Measurements from ENCODE around the gene SPTBN5. TPM values are rescaled to one million over a fixed set of nuclear protein-coding genes. Genes with fewer than 3 reads are reported as not detected.

Gene SPTBN5
- total and polyA plus RNA-seq, 2 donors (not counting 1 experiment from before 2014, with no cell fraction given), result 0.55 to 1.4 TPM

DNA sequence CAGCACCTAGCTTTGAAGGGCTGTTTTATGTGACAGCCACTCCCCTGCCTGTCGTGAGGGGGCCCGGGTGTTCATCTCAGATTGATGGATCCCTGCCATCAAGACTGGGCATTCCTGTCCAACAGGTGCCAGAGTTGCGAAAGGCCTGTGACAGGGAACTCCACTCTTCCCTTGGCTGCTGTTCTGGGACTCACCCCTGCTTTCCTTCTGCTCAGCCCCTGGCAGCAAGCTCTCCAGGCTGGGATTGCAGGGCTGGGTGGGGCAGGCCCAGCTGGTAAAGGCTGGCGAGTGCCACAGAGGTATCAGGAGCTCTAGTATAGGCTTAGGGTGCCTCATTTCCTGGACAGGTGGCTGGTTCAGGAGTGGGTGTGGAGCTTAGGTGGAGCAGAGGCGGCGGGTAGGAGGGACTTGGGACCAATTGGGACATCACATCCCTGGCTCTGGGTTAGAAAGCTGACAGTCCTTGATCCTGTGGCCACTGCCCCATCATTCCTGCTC is 55.4 kb downstream of the SPTBN5 start, which contains the start of gene PLA2G4B:
Gene PLA2G4B, plus strand, starts transcription at position 448 of the 498 bp plus-strand sequence. CDS start 67 bp downstream, outside the sequence.
- Mint-ChIP-seq H3K27me3 (no peaks in the 10 kb centered on the region), H3K9me3 (ENCODE audit: insufficient read depth) (no peaks in the 10 kb centered on the region), H3K4me1 (no peaks in the 10 kb centered on the region), H3K4me3 (no peak within 1 kb of the TSS), H3K27ac (no peak within 1 kb of the TSS)
- no peak within 1 kb of the TSS for H3K27ac ChIP-seq (ENCODE audit: low read length in 2 of 2)
- no peaks in the 10 kb centered on the region for H3K4me1 ChIP-seq (ENCODE audit: control insufficient read depth in 2 of 2, insufficient read depth in 2 of 2, low read length in 2 of 2)
- peaks cover 12% of the 10 kb centered on the region for H3K79me2 ChIP-seq (ENCODE audit: control insufficient read depth, insufficient read depth, low read length)
- no peak within 1 kb of the TSS for H3K9ac ChIP-seq (ENCODE audit: low read length)
- intact Hi-C loops (cut with micrococcal nuclease), result no loop called here
- no peaks in the 10 kb centered on the region for H3K27me3 ChIP-seq (replicated peaks in 1 of 4; ENCODE audit: control extremely low read depth in 1 of 4, control insufficient read depth in 3 of 4, insufficient read depth in 4 of 4, low read length in 3 of 4)
- no peak within 1 kb of the TSS for H2AFZ ChIP-seq (ENCODE audit: insufficient read depth, low read depth, low read length, poor library complexity, severe bottlenecking)
- ChIA-PET POLR2A (no interaction called here), CTCF (no interaction called here)
- TF ChIP-seq EZH2 (IDR thresholded peaks at IDR 0.05; ENCODE audit: borderline replicate concordance, insufficient read depth, low read depth, low read length, poor library complexity, severe bottlenecking), result no peak
- TF ChIP-seq, protein P1, sequence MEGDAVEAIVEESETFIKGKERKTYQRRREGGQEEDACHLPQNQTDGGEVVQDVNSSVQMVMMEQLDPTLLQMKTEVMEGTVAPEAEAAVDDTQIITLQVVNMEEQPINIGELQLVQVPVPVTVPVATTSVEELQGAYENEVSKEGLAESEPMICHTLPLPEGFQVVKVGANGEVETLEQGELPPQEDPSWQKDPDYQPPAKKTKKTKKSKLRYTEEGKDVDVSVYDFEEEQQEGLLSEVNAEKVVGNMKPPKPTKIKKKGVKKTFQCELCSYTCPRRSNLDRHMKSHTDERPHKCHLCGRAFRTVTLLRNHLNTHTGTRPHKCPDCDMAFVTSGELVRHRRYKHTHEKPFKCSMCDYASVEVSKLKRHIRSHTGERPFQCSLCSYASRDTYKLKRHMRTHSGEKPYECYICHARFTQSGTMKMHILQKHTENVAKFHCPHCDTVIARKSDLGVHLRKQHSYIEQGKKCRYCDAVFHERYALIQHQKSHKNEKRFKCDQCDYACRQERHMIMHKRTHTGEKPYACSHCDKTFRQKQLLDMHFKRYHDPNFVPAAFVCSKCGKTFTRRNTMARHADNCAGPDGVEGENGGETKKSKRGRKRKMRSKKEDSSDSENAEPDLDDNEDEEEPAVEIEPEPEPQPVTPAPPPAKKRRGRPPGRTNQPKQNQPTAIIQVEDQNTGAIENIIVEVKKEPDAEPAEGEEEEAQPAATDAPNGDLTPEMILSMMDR (IDR thresholded peaks at IDR 0.05), result no peak
- ATAC-seq (ENCODE audit: low read depth) (no peak), DNase-seq (no peak)
- no peak within 1 kb of the TSS for H3K4me3 ChIP-seq (ENCODE audit: control extremely low read depth in 1 of 5, extremely low read depth in 1 of 5, insufficient read depth in 1 of 5, low read depth in 2 of 5, low read length in 4 of 5)
- H3K36me3 ChIP-seq (replicated peaks in 1 of 2; ENCODE audit: control extremely low read depth in 1 of 2, control insufficient read depth in 1 of 2, extremely low read depth in 1 of 2, insufficient read depth in 2 of 2, low read length in 1 of 2), result peaks cover 0 to 9% of the 10 kb centered on the region in 2 experiments
- H3K4me2 ChIP-seq (replicated peaks; ENCODE audit: low read depth, low read length, poor library complexity, severe bottlenecking), result no peak within 1 kb of the TSS
- H4K20me1 ChIP-seq (ENCODE audit: control insufficient read depth, insufficient read depth, low read length, poor library complexity, severe bottlenecking), result peaks cover 41% of the 10 kb centered on the region
- 98% methylated on average over 6 of the region's 6 CpGs for WGBS (ENCODE audit: insufficient coverage)
- no peaks in the 10 kb centered on the region for H3K9me3 ChIP-seq (ENCODE audit: control extremely low read depth in 1 of 3, control insufficient read depth in 2 of 3, insufficient read depth in 1 of 3, low read length in 2 of 3)

GRCh38 chr15:41836713-41837454 is 57.0 kb downstream of the SPTBN5 start:
- POLR2A ChIA-PET, result no interaction called here
- TF ChIP-seq EZH2 (IDR thresholded peaks at IDR 0.05; ENCODE audit: borderline replicate concordance, insufficient read depth, low read depth, low read length, poor library complexity, severe bottlenecking), result no peak
- TF ChIP-seq, protein P1 (IDR thresholded peaks at IDR 0.05), result no peak
- intact Hi-C loops (cut with micrococcal nuclease), result no loop called here
- H3K9me3 Mint-ChIP-seq (ENCODE audit: insufficient read depth), result no peaks in the 10 kb centered on the region
- H3K4me1 ChIP-seq (ENCODE audit: control insufficient read depth in 2 of 2, insufficient read depth in 2 of 2, low read length in 2 of 2), result peaks cover 7 to 12% of the 10 kb centered on the region in 2 donors
- H2AFZ ChIP-seq (ENCODE audit: insufficient read depth, low read depth, low read length, poor library complexity, severe bottlenecking), result no peak overlapping the region
- CTCF ChIA-PET, result no interaction called here
- no peaks in the 10 kb centered on the region for H3K9me3 ChIP-seq (ENCODE audit: control extremely low read depth in 1 of 3, control insufficient read depth in 2 of 3, insufficient read depth in 1 of 3, low read length in 2 of 3)
- no peak overlapping the region for H3K4me3 ChIP-seq (ENCODE audit: control extremely low read depth in 1 of 5, extremely low read depth in 1 of 5, insufficient read depth in 1 of 5, low read depth in 2 of 5, low read length in 4 of 5)
- 91% methylated on average over 23 of the region's 23 CpGs for WGBS (ENCODE audit: insufficient coverage)
- H3K27ac Mint-ChIP-seq, result no peak overlapping the region
- H3K4me2 ChIP-seq (replicated peaks; ENCODE audit: low read depth, low read length, poor library complexity, severe bottlenecking), result no peak overlapping the region
- H3K27me3 Mint-ChIP-seq, result no peaks in the 10 kb centered on the region
- no peak overlapping the region for H3K27ac ChIP-seq (ENCODE audit: low read length in 2 of 2)
- no peak for ATAC-seq (ENCODE audit: low read depth)
- peaks cover 22% of the 10 kb centered on the region for H3K79me2 ChIP-seq (ENCODE audit: control insufficient read depth, insufficient read depth, low read length)
- no peak overlapping the region for H3K9ac ChIP-seq (ENCODE audit: low read length)
- H4K20me1 ChIP-seq (ENCODE audit: control insufficient read depth, insufficient read depth, low read length, poor library complexity, severe bottlenecking), result peaks cover 55% of the 10 kb centered on the region
- DNase-seq, result no peak
- no peak overlapping the region for H3K4me3 Mint-ChIP-seq
- peaks cover 12% of the 10 kb centered on the region for H3K4me1 Mint-ChIP-seq
- H3K27me3 ChIP-seq (replicated peaks in 1 of 4; ENCODE audit: control extremely low read depth in 1 of 4, control insufficient read depth in 3 of 4, insufficient read depth in 4 of 4, low read length in 3 of 4), result no peaks in the 10 kb centered on the region
- H3K36me3 ChIP-seq (replicated peaks in 1 of 2; ENCODE audit: control extremely low read depth in 1 of 2, control insufficient read depth in 1 of 2, extremely low read depth in 1 of 2, insufficient read depth in 2 of 2, low read length in 1 of 2), result peaks cover 0 to 6% of the 10 kb centered on the region in 2 experiments

Measured in B cell (primary cell).